ENCODE data around the gene DDX39A. TPM values are rescaled to one million over a fixed set of nuclear protein-coding genes. Genes with fewer than 3 reads are reported as not detected.

DDX39A gene
- total RNA-seq, 1 donor from 2014 or later: 210 TPM

DNA sequence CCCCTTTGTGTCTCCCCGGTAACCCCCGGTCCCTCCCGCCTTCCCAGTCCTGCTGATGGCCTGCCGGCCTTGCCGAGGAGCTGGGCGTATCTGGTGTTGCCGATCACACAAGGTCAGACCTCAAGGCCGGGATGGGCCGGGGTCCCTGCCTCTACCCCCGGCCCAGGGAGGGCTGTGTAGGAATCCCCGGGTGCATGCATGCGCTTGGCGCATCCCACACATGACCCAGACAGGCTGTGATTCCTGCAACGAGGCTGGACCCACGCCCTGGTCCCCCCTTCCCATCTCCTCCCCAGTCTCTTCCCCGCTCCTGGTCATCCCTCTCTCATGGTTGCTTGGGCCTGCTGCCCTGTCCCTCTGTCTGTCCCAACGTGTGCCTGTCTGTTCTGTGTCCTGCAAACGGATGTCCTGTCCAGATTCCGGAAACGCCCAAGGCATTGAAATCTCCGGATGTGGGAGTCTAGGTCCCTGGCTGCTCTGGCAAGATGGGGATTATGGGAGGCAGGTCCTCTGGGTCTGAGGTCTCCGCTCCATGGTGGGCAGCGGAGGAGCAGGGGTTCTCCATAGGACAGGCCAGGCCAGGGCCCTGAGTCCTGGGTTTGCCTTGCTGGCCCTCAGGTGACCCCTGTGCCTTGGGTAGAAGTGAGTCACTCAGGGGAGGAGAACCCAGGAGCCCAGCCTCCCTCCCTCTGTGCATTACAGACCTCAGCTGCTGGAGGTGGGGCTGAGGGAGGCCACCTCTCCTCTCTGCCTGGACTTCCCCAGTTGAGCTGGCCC is 15.6 kb upstream of the DDX39A start:
- peaks cover 43% of the 10 kb centered on the region for H3K4me1 Mint-ChIP-seq
- no peak for DNase-seq
- intact Hi-C loops (cut with micrococcal nuclease): no loop called here
- H3K9me3 Mint-ChIP-seq: no peaks in the 10 kb centered on the region
- peak overlapping the region; percentile 77 for H3K4me3 Mint-ChIP-seq
- no peak for ATAC-seq (ENCODE audit: low read depth)
- TF ChIP-seq, protein P1, sequence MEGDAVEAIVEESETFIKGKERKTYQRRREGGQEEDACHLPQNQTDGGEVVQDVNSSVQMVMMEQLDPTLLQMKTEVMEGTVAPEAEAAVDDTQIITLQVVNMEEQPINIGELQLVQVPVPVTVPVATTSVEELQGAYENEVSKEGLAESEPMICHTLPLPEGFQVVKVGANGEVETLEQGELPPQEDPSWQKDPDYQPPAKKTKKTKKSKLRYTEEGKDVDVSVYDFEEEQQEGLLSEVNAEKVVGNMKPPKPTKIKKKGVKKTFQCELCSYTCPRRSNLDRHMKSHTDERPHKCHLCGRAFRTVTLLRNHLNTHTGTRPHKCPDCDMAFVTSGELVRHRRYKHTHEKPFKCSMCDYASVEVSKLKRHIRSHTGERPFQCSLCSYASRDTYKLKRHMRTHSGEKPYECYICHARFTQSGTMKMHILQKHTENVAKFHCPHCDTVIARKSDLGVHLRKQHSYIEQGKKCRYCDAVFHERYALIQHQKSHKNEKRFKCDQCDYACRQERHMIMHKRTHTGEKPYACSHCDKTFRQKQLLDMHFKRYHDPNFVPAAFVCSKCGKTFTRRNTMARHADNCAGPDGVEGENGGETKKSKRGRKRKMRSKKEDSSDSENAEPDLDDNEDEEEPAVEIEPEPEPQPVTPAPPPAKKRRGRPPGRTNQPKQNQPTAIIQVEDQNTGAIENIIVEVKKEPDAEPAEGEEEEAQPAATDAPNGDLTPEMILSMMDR (IDR thresholded peaks at IDR 0.05): no peak
- peak overlapping the region; percentile 68 for H3K27ac Mint-ChIP-seq
- ChIA-PET CTCF (interaction anchor here (1.4 kb wide), 1 partner anchor 298 kb away, joined by 3 read pairs; no protein-coding TSS in a partner anchor), POLR2A (interaction anchor here (1.2 to 1.4 kb wide), 3 partner anchors 15 to 588 kb away, joined by 3 to 4 read pairs (median 4); no protein-coding TSS in a partner anchor)
- peaks cover 4% of the 10 kb centered on the region for H3K36me3 Mint-ChIP-seq (ENCODE audit: low read depth)
- H3K27me3 Mint-ChIP-seq: no peaks in the 10 kb centered on the region

DNA sequence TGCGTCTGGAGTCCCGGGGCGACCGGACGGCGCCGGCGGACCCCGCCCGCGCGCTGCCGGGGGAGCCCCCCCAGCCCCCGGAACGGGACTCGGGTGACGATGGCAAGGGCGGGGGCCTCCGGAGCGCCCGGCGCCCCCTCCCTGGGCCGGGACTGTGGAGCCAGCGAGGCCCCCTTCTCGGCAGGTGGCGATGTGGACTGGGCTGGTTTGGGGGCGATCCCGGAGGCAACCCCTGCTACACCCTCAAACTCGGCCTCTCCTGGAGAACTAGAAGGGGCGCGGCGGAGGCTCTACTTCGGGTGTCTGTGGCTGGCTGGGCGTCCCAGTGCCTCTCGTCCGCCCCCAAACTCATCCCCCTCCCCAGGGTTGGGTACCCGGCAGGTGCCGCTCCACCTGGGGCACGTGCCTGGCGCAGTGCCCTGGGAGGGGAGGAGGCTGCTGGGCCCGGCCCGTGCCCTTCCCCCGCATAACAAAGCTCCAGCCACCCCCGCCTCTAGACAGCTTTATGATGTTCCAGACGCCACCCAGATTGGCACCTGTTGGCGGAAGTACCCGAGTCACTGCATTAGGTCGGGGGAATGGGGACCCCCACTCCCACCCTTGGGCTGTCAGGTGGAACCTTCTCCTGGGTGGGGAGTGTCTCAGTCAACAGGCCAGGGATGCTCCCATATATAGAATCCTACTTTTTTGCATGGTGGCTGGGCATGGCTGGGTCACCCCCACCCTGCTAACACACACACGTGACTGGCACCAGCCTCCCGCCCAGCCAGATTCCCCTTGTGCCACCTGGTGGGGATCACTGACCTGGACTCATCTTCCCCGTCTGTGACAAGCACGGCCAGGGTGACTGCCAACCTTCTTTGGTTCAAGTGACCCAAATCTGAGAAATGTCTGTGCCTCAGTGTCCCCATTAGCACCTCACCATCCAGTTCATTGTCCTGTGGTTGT is 14.7 kb upstream of the DDX39A start:
- Mint-ChIP-seq H3K27me3 (no peaks in the 10 kb centered on the region), H3K36me3 (ENCODE audit: low read depth) (peaks cover 4% of the 10 kb centered on the region), H3K9me3 (no peaks in the 10 kb centered on the region), H3K4me1 (peaks cover 37% of the 10 kb centered on the region), H3K4me3 (peak overlapping the region; percentile 77), H3K27ac (peak overlapping the region; percentile 68)
- TF ChIP-seq, protein P1 (IDR thresholded peaks at IDR 0.05): no peak
- POLR2A ChIA-PET: interaction anchor here (0.6 to 1.4 kb wide), 6 partner anchors 14 to 587 kb away, joined by 3 to 8 read pairs (median 4); partner anchors contain the start of gene DNAJB1
- intact Hi-C loops (cut with micrococcal nuclease): no loop called here
- ATAC-seq (ENCODE audit: low read depth) (peak; percentile 55), DNase-seq (peak; percentile 45)
- CTCF ChIA-PET: interaction anchor here (1.4 kb wide), 1 partner anchor 297 kb away, joined by 3 read pairs; no protein-coding TSS in a partner anchor

DNA sequence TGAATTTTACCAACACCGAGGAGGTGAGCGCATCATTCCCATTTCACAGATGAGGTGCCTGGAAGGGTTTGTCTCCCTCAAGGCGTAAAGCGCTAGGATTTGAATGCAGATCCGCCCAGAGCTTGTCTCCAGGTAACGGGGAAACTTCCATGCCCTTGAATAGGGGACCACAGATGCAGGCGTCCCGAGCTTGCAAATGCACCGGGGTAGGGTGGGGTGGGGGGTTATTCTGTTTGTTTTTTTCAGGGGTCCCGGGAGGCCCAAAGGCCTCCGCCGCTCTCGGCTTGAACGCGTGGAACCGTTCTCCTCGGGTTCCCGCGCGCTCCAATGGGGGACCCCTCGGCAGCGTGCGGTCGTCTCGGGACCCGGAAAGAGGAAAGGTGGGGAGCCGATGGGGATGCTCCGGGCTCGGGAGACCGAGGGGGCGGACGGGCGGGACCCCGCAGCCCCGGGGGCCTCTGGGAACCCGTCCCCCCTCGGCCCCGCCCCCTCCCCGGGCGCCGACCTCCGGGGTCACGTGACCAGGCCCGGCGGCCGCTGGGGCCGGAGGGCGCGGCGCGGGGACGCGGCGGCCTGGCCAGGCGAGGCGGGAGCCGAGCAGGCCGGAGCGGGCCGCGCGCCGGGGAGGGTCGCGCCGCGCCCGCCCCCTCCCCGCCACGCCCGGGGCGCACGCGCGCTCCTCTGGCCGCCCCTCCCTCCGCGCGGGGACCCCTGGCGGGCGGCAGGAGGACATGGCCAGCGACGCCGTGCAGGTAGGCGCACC is 13.8 kb upstream of the DDX39A start, which contains the start of gene PKN1:
TSS of gene PKN1 (plus strand) at position 516 of the 763 bp plus-strand sequence. CDS start at position 732, 216 bp downstream.
- Mint-ChIP-seq H3K4me1 (peaks cover 30% of the 10 kb centered on the region), H3K27ac (peak within 1 kb of the TSS; percentile 76), H3K27me3 (no peaks in the 10 kb centered on the region), H3K36me3 (ENCODE audit: low read depth) (peaks cover 4% of the 10 kb centered on the region), H3K9me3 (no peaks in the 10 kb centered on the region), H3K4me3 (peak within 1 kb of the TSS; percentile 87)
- DNase-seq: peak; percentile 72
- TF ChIP-seq, protein P1 (IDR thresholded peaks at IDR 0.05): no peak
- CTCF ChIA-PET: interaction anchor here (0.9 to 3.0 kb wide), 6 partner anchors 13 to 72 kb away, joined by 3 to 14 read pairs (median 5); partner anchors contain the start of gene DDX39A
- POLR2A ChIA-PET: interaction anchor here (0.5 to 1.8 kb wide), 8 partner anchors 8 to 1542 kb away, joined by 3 to 28 read pairs (median 4); partner anchors contain the start of genes DDX39A, GCDH and ZNF333
- peak; percentile 63 for ATAC-seq (ENCODE audit: low read depth)
- intact Hi-C loops (cut with micrococcal nuclease): loop anchor here (1.0 kb wide), 3 partner anchors 7 to 39 kb away; partner anchors contain the start of gene DDX39A

DNA sequence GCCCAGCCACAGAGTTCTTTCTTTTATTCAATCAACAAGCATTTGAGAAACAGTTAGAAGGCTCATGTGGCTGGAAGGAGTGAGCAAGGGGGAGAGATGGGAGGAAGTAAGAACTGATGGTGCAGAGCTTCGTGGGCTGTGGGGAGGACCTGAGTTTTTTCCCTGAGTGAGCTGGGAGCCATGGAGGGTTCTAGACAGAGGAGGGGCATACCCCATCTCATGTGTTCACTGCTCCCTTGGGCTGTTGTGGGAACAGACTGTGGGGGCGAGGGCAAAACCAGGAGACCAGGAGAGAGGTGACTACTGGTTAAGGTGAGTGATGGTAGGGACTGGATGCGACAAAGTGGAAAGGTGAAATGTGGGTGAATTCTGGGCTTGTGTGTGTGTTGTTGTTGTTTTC is 11.6 kb upstream of the DDX39A start:
- Mint-ChIP-seq H3K4me1 (peaks cover 29% of the 10 kb centered on the region), H3K9me3 (no peaks in the 10 kb centered on the region), H3K4me3 (no peak overlapping the region), H3K36me3 (ENCODE audit: low read depth) (no peaks in the 10 kb centered on the region), H3K27ac (no peak overlapping the region), H3K27me3 (no peaks in the 10 kb centered on the region)
- no peak for ATAC-seq (ENCODE audit: low read depth)
- intact Hi-C loops (cut with micrococcal nuclease): no loop called here
- ChIA-PET POLR2A (interaction anchor here (1.2 kb wide), 1 partner anchor 88 kb away, joined by 3 read pairs; the partner anchor contains the start of gene DNAJB1), CTCF (interaction anchor here (1.0 to 3.0 kb wide), 2 partner anchors 11 to 46 kb away, joined by 4 to 14 read pairs; partner anchors contain the start of gene DDX39A)
- TF ChIP-seq, protein P1 (IDR thresholded peaks at IDR 0.05): no peak
- no peak for DNase-seq

Data from activated B cell treated with CpG ODN at 0.5 μM for 24 hours (primary cell).